HepG2 (cell line): ENCODE data around the gene SLC7A8. TPM values are rescaled to one million over a fixed set of nuclear protein-coding genes. Genes with fewer than 3 reads are reported as not detected.

Experiments used
- AHDC1 ChIP-seq: sonication (generic); formaldehyde crosslinking; IDR thresholded peaks from 2 replicates; pipeline ENCODE4 v1.5.1; 2020; ENCODE audit warnings: mild to moderate bottlenecking, missing genetic modification reagents, borderline replicate concordance
- ASH2L ChIP-seq: fragments of 300-600, 200-600 bp; sonication (generic); IDR thresholded peaks from 2 replicates; pipeline ENCODE4 v1.7.0; 2017; ENCODE audit warnings: low read depth, mild to moderate bottlenecking, moderate library complexity, mixed read lengths, low read length; ENCODE audit not compliant: insufficient read length
- FOXP4 ChIP-seq: sonication (generic); formaldehyde crosslinking; IDR thresholded peaks from 2 replicates; pipeline ENCODE4 v1.4.0; 2020; ENCODE audit warnings: missing genetic modification reagents
- GPBP1L1 ChIP-seq: sonication (generic); formaldehyde crosslinking; IDR thresholded peaks from 2 replicates; pipeline ENCODE4 v1.5.0; 2020; ENCODE audit warnings: mild to moderate bottlenecking, missing genetic modification reagents
- HNRNPLL ChIP-seq: fragments of 200-400 bp; formaldehyde crosslinking; IDR thresholded peaks from 2 replicates; pipeline ENCODE4 v1.6.1; 2017; ENCODE audit warnings: mild to moderate bottlenecking, low read depth, low read length; ENCODE audit not compliant: poor library complexity, severe bottlenecking
- MEIS1 ChIP-seq: sonication (generic); formaldehyde crosslinking; IDR thresholded peaks from 2 replicates; pipeline ENCODE4 v1.9.0; 2021; ENCODE audit warnings: mild to moderate bottlenecking, missing genetic modification reagents, moderate library complexity, borderline replicate concordance
- PHF21A ChIP-seq: sonication (generic); formaldehyde crosslinking; IDR thresholded peaks from 2 replicates; pipeline ENCODE4 v1.5.0; 2020; ENCODE audit warnings: mild to moderate bottlenecking, missing genetic modification reagents
- U2AF2 ChIP-seq: fragments of 200-400 bp; formaldehyde crosslinking; IDR thresholded peaks from 2 replicates; pipeline ENCODE4 v1.6.1; 2017; ENCODE audit warnings: low read depth, mild to moderate bottlenecking, low read length
- ZBTB33 ChIP-seq: sonication (generic); formaldehyde crosslinking; IDR thresholded peaks from 2 replicates; pipeline ENCODE4 v1.4.0; 2020; ENCODE audit warnings: missing genetic modification reagents
- ZC3H13 ChIP-seq: sonication (generic); formaldehyde crosslinking; IDR thresholded peaks from 2 replicates; pipeline ENCODE4 v1.8.1; 2023; ENCODE audit warnings: mild to moderate bottlenecking, missing genetic modification reagents, moderate library complexity
- ZNF30 ChIP-seq: sonication (generic); formaldehyde crosslinking; IDR thresholded peaks from 2 replicates; pipeline ENCODE4 v1.5.0; 2020; ENCODE audit warnings: mild to moderate bottlenecking, missing genetic modification reagents
- ZNF687 ChIP-seq: sonication (generic); formaldehyde crosslinking; IDR thresholded peaks from 2 replicates; pipeline ENCODE4 v1.5.1; 2020; ENCODE audit warnings: mild to moderate bottlenecking, missing genetic modification reagents, moderate library complexity
- ZNF713 ChIP-seq: sonication (generic); formaldehyde crosslinking; IDR thresholded peaks from 2 replicates; pipeline ENCODE4 v1.4.0; 2020; ENCODE audit warnings: mild to moderate bottlenecking, missing genetic modification reagents
- polyA plus RNA-seq, 8 experiments: library from polyadenylated mRNA; depleted of rRNA in 3 of 8; stranded (reverse) in 7 of 8; unstranded in 1 of 8; fragments of >200 nt; fragmentation: Illumina TruSeq in 4 of 8; extraction: Trizol in 4 of 8; gene quantifications; 2 replicates each; pipeline versions ENCODE4 v1.2.1 to v1.2.3, GENCODE V29; 2011 to 2016; ENCODE audit warnings: low read depth in 4 of 8, missing spikeins in 1 of 8, mixed read lengths in 1 of 8; ENCODE audit not compliant: insufficient read depth in 1 of 8
- total RNA-seq, 5 experiments: library from RNA; depleted of rRNA; stranded (reverse); fragments of >200 nt; fragmentation: Illumina TruSeq; extraction: Trizol; gene quantifications; 2 replicates each; pipeline ENCODE4 v1.2.3, GENCODE V29; 2016; ENCODE audit warnings: low read depth in 1 of 5

Gene SLC7A8
- total and polyA plus RNA-seq, 2 of the 13 experiments (the other 11 are each of a cell fraction or from before 2014, with no cell fraction given): 0.25 TPM; not detected in 1

- no peak for TF ChIP-seq ZBTB33 (CRISPR knock-in tag)
- peak; percentile 15 for TF ChIP-seq ASH2L
- TF ChIP-seq PHF21A: no peak
- TF ChIP-seq AHDC1 (CRISPR knock-in tag): no peak
- TF ChIP-seq ZNF713: no peak
- TF ChIP-seq ZNF30 (CRISPR knock-in tag): no peak
- TF ChIP-seq HNRNPLL: no peak
- no peak for TF ChIP-seq GPBP1L1 (CRISPR knock-in tag)
- TF ChIP-seq ZC3H13 (CRISPR knock-in tag): no peak
- no peak for TF ChIP-seq MEIS1 (CRISPR knock-in tag)
- TF ChIP-seq U2AF2: no peak
- TF ChIP-seq ZNF687 (CRISPR knock-in tag): no peak
- no peak for TF ChIP-seq FOXP4 (CRISPR knock-in tag)
Measured at GRCh38 chr14:23121361-23121771, 62.1 kb downstream of the SLC7A8 start (continued).
